RWPE1 (cell line): Measurements from ENCODE around the gene NRXN3.

Experiments used
- CTCF ChIA-PET: fragments of 350-600 bp; sonication (Branson Sonifier 250); formaldehyde crosslinking; extraction: SDS; loops from one replicate; lab custom pipeline; 2021; lab: Yijun Ruan, JAX
- POLR2A ChIA-PET: fragments of 400-600 bp; formaldehyde crosslinking; extraction: SDS; loops from one replicate; lab custom pipeline; 2020; ENCODE audit warnings: antibody characterized with exemption; ENCODE audit not compliant: low non-redundant PET; lab: Yijun Ruan, JAX
- DNase-seq: peaks from one replicate; pipeline ENCODE4 v3.0.0; 2012; ENCODE audit warnings: low spot score
- H3K27ac ChIP-seq: fragments of 450-650 bp; 2 replicates; pipeline ENCODE4 v1.5.1; 2017
- CTCF ChIP-seq: fragments of 450-650 bp; conservative IDR thresholded peaks from 2 replicates; pipeline ENCODE4 v1.5.1; 2017; ENCODE audit warnings: low read depth, mild to moderate bottlenecking

NRXN3 gene

GRCh38 chr14:79831195-79831892, 1661.2 kb downstream of the NRXN3 start:
- TF ChIP-seq CTCF = no peak
- POLR2A ChIA-PET = no interaction called here
- CTCF ChIA-PET = no interaction called here
- H3K27ac ChIP-seq = no peak overlapping the region
- DNase-seq = no peak

GRCh38 chr14:79833781-79834180, 1663.6 kb downstream of the NRXN3 start:
- ChIA-PET POLR2A (no interaction called here), CTCF (interaction anchor here (0.6 kb wide), 1 partner anchor 1010 kb away, joined by 3 read pairs; no protein-coding TSS in a partner anchor)
- no peak for DNase-seq
- no peak for TF ChIP-seq CTCF
- no peak overlapping the region for H3K27ac ChIP-seq

- ChIA-PET CTCF (no interaction called here), POLR2A (no interaction called here)
- TF ChIP-seq CTCF = no peak
- no peak for DNase-seq
- no peak overlapping the region for H3K27ac ChIP-seq
Observed at GRCh38 chr14:79834868-79835267, 1664.7 kb downstream of the NRXN3 start.

- no peak for TF ChIP-seq CTCF
- ChIA-PET CTCF (no interaction called here), POLR2A (no interaction called here)
- H3K27ac ChIP-seq = no peak overlapping the region
- DNase-seq = no peak
Observed at GRCh38 chr14:79836577-79836976, 1666.4 kb downstream of the NRXN3 start.

- H3K27ac ChIP-seq = no peak overlapping the region
- ChIA-PET CTCF (no interaction called here), POLR2A (no interaction called here)
- no peak for TF ChIP-seq CTCF
- no peak for DNase-seq
Observed at GRCh38 chr14:79837699-79838098, 1667.5 kb downstream of the NRXN3 start.

GRCh38 chr14:79840103-79840502, 1669.9 kb downstream of the NRXN3 start:
- no peak overlapping the region for H3K27ac ChIP-seq
- DNase-seq = no peak
- no peak for TF ChIP-seq CTCF
- POLR2A ChIA-PET = no interaction called here
- CTCF ChIA-PET = no interaction called here
